PC-3 (cell line): Measurements from ENCODE around the gene MAP2K5.

Source experiments
- EZH2 ChIP-seq: fragments of 300-600 bp; sonication (generic); IDR thresholded peaks from one replicate; pipeline ENCODE4 v1.6.1; 2017; ENCODE audit warnings: antibody characterized with exemption, mild to moderate bottlenecking, low read length; ENCODE audit not compliant: unreplicated experiment
- TF ChIP-seq, protein P1 (sequence below): fragments of 300-600 bp; sonication (generic); conservative IDR thresholded peaks from 2 replicates; pipeline ENCODE4 v1.5.1; 2017; ENCODE audit warnings: antibody characterized with exemption, low read depth, mild to moderate bottlenecking, low read length

DNA sequence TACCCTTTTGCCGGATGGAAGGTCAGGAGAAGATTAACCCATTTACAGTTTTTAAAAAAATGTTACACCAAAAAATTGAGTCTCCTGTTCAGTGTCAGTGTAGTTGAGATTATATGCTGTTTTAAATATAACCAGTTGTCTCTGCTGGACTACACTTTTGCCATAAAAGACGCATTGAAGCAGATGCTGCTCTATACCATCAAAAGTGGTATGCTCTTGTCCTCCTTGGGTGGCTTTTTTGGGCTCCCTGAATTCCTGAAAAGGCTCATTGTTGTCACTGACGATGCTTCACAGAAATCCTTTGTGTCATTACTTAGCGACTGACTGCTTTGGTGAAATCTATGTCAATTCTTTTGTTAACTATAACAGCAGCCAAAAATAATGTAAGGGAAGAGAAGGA lies 148.9 kb downstream of the MAP2K5 start:
- no peak for TF ChIP-seq EZH2
- TF ChIP-seq, protein P1, sequence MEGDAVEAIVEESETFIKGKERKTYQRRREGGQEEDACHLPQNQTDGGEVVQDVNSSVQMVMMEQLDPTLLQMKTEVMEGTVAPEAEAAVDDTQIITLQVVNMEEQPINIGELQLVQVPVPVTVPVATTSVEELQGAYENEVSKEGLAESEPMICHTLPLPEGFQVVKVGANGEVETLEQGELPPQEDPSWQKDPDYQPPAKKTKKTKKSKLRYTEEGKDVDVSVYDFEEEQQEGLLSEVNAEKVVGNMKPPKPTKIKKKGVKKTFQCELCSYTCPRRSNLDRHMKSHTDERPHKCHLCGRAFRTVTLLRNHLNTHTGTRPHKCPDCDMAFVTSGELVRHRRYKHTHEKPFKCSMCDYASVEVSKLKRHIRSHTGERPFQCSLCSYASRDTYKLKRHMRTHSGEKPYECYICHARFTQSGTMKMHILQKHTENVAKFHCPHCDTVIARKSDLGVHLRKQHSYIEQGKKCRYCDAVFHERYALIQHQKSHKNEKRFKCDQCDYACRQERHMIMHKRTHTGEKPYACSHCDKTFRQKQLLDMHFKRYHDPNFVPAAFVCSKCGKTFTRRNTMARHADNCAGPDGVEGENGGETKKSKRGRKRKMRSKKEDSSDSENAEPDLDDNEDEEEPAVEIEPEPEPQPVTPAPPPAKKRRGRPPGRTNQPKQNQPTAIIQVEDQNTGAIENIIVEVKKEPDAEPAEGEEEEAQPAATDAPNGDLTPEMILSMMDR: no peak
